K562 (cell line): Measurements from ENCODE around the gene OTOP3. TPM values are rescaled to one million over a fixed set of nuclear protein-coding genes. Genes with fewer than 3 reads are reported as not detected.

Experiments used
- ATAC-seq: fragments of 200-7000 bp; cut with Tn5 transposase; 3 replicates; pipeline ENCODE4 v1.9.1; 2020; ENCODE audit warnings: moderate library complexity
- BruUV-seq: library from RNA; stranded (reverse); fragments of 400-500 nt; replicated peaks from 2 replicates; lab custom pipeline; 2021; lab: Mats Ljungman, UMichigan
- CTCF ChIA-PET: fragments of 300-600 bp; formaldehyde crosslinking; extraction: SDS; loops from one replicate; lab custom pipeline; 2021; ENCODE audit warnings: low intra/inter-chr PET ratio; lab: Yijun Ruan, JAX
- POLR2A ChIA-PET: fragments of 300-600, 350-650 bp; sonication (Branson Sonifier 250); formaldehyde crosslinking; extraction: SDS; loops from one replicate; lab custom pipeline; 2021; ENCODE audit warnings: antibody characterized with exemption, inconsistent platforms; lab: Yijun Ruan, JAX
- DNase-seq, 4 experiments: peaks; one replicate each; pipeline versions ENCODE4 v3.0.0 to v3.0.0-alpha.2; 2011 to 2018; ENCODE audit warnings: low spot score in 3 of 4, mixed read lengths in 3 of 4; ENCODE audit errors: extremely low read depth in 1 of 4
- FAIRE-seq: peaks from 2 replicates; lab custom pipeline; 2011; peaks lifted over from hg19 to GRCh38; lab: Jason Lieb, UNC
- H2AFZ ChIP-seq: 2 replicates; pipeline ENCODE4 v1.6.0; 2011; ENCODE audit warnings: low read depth, low read length, control low read depth, inconsistent platforms
- H3K27ac ChIP-seq: fragments of 200-600 bp; 3 replicates; pipeline ENCODE4 v1.8.0; 2011; ENCODE audit warnings: low read depth, mild to moderate bottlenecking, control low read depth, inconsistent platforms, low read length, moderate library complexity, mixed read lengths; ENCODE audit errors: extremely low read depth
- H3K27me3 ChIP-seq, 2 experiments: fragments of 300-600 bp in 1 of 2; 2 replicates in 1 of 2; 3 replicates in 1 of 2; pipeline versions ENCODE4 v1.6.0 to v1.8.0; 2011; ENCODE audit warnings: inconsistent platforms in 2 of 2, low read length in 2 of 2, mild to moderate bottlenecking in 1 of 2, mixed read lengths in 1 of 2, moderate library complexity in 1 of 2; ENCODE audit not compliant: control insufficient read depth in 2 of 2, insufficient read depth in 2 of 2
- H3K36me3 ChIP-seq: fragments of 300-600 bp; 3 replicates; pipeline ENCODE4 v1.8.0; 2011; ENCODE audit warnings: mild to moderate bottlenecking, low read length, inconsistent platforms; ENCODE audit not compliant: control insufficient read depth, insufficient read depth
- H3K4me1 ChIP-seq, 2 experiments: fragments of 200-600 bp in 1 of 2; replicated peaks in 1 of 2; 2 replicates in 1 of 2; 3 replicates in 1 of 2; pipeline versions ENCODE4 v1.5.1 to v1.8.0; 2011; ENCODE audit warnings: inconsistent platforms in 2 of 2, low read length in 2 of 2, mild to moderate bottlenecking in 1 of 2, mixed read lengths in 1 of 2, moderate library complexity in 1 of 2; ENCODE audit not compliant: control insufficient read depth in 2 of 2, insufficient read depth in 2 of 2
- H3K4me2 ChIP-seq: 2 replicates; pipeline ENCODE4 v1.6.1; 2011; ENCODE audit warnings: low read length, control low read depth, inconsistent platforms, mixed read lengths; ENCODE audit not compliant: insufficient read depth
- H3K4me3 ChIP-seq: fragments of 200-600 bp; sonication (generic), shearing (Covaris generic); 2 replicates; pipeline ENCODE4 v1.5.1; 2016; ENCODE audit warnings: control low read depth, inconsistent platforms
- H3K79me2 ChIP-seq: fragments of 200-600 bp; 3 replicates; pipeline ENCODE4 v1.8.0; 2011; ENCODE audit warnings: low read length, inconsistent platforms; ENCODE audit not compliant: control insufficient read depth, insufficient read depth
- H3K9ac ChIP-seq, 2 experiments: 2 replicates each; pipeline versions ENCODE4 v1.6.0 to v1.6.1; 2011; ENCODE audit warnings: low read depth in 2 of 2, low read length in 2 of 2, control low read depth in 1 of 2, inconsistent platforms in 1 of 2, mild to moderate bottlenecking in 1 of 2, mixed read lengths in 1 of 2; ENCODE audit not compliant: insufficient read depth in 1 of 2
- H3K9me1 ChIP-seq: one replicate; pipeline ENCODE4 v1.6.0; 2011; ENCODE audit warnings: inconsistent platforms, mild to moderate bottlenecking, low read length, moderate library complexity; ENCODE audit not compliant: control insufficient read depth, insufficient read depth
- H3K9me3 ChIP-seq: replicated peaks from 2 replicates; pipeline ENCODE4 v1.5.1; 2011; ENCODE audit warnings: low read depth, low read length, inconsistent platforms; ENCODE audit not compliant: control insufficient read depth, insufficient read depth
- H4K20me1 ChIP-seq: replicated peaks from 2 replicates; pipeline ENCODE4 v1.6.1; 2011; ENCODE audit warnings: low read length, inconsistent platforms, mixed read lengths; ENCODE audit not compliant: control insufficient read depth, insufficient read depth
- BHLHE40 ChIP-seq: IDR thresholded peaks from 2 replicates; pipeline ENCODE4 v1.6.1; 2011; ENCODE audit warnings: low read length, improper control_type of control experiment
- E2F6 ChIP-seq, 2 experiments: IDR thresholded peaks; 2 replicates each; pipeline ENCODE4 v1.6.1; 2011; ENCODE audit warnings: borderline replicate concordance in 1 of 2, control low read depth in 1 of 2, low read depth in 1 of 2, low read length in 1 of 2, mild to moderate bottlenecking in 1 of 2, mixed read lengths in 1 of 2, moderate library complexity in 1 of 2; ENCODE audit not compliant: insufficient read depth in 1 of 2, insufficient read length in 1 of 2, poor library complexity in 1 of 2, severe bottlenecking in 1 of 2; ENCODE audit errors: extremely low read depth in 1 of 2
- EP300 ChIP-seq: IDR thresholded peaks from 2 replicates; pipeline ENCODE4 v1.6.1; 2012; ENCODE audit warnings: low read length, improper control_type of control experiment
- HMGN3 ChIP-seq: IDR thresholded peaks from 2 replicates; pipeline ENCODE4 v1.6.1; 2011; ENCODE audit warnings: borderline replicate concordance, low read depth, mild to moderate bottlenecking, mixed read lengths, low read length; ENCODE audit not compliant: insufficient read length; ENCODE audit errors: extremely low read depth
- HNRNPL ChIP-seq: fragments of 200-400 bp; formaldehyde crosslinking; IDR thresholded peaks from 2 replicates; pipeline ENCODE4 v1.6.1; 2017; ENCODE audit warnings: low read depth, mild to moderate bottlenecking, low read length
- L3MBTL2 ChIP-seq: fragments of 450-650 bp; IDR thresholded peaks from 2 replicates; pipeline ENCODE4 v1.6.1; 2016; ENCODE audit warnings: mild to moderate bottlenecking, moderate library complexity
- MAX ChIP-seq: sonication (generic); formaldehyde crosslinking; IDR thresholded peaks from 2 replicates; pipeline ENCODE4 v1.9.0; 2022; ENCODE audit warnings: mild to moderate bottlenecking, missing genetic modification reagents
- NR3C1 ChIP-seq: sonication (generic); formaldehyde crosslinking; IDR thresholded peaks from 2 replicates; pipeline ENCODE4 v1.8.1; 2022; ENCODE audit warnings: missing genetic modification reagents
- POLR3G ChIP-seq: IDR thresholded peaks from 2 replicates; pipeline ENCODE4 v1.6.1; 2011; ENCODE audit not compliant: insufficient read length, insufficient replicate concordance; ENCODE audit errors: extremely low read depth
- SMC3 ChIP-seq: conservative IDR thresholded peaks from 2 replicates; pipeline ENCODE4 v1.6.1; 2011; ENCODE audit warnings: low read depth, low read length, improper control_type of control experiment; ENCODE audit not compliant: insufficient read depth
- SOX6 ChIP-seq: fragments of 450-650 bp; IDR thresholded peaks from 2 replicates; pipeline ENCODE4 v1.6.1; 2014; ENCODE audit warnings: mild to moderate bottlenecking
- SPI1 ChIP-seq: IDR thresholded peaks from 2 replicates; pipeline ENCODE4 v1.6.1; 2011; ENCODE audit warnings: low read depth, low read length, control low read depth, borderline replicate concordance
- TGIF2 ChIP-seq: sonication (generic); formaldehyde crosslinking; IDR thresholded peaks from 2 replicates; pipeline ENCODE4 v1.8.1; 2022; ENCODE audit warnings: mild to moderate bottlenecking, missing genetic modification reagents, moderate library complexity
- ZBTB7A ChIP-seq: IDR thresholded peaks from 2 replicates; pipeline ENCODE4 v1.6.1; 2011; ENCODE audit warnings: low read depth, mild to moderate bottlenecking, low read length, moderate library complexity, borderline replicate concordance; ENCODE audit not compliant: control insufficient read depth
- ZNF121 ChIP-seq: sonication (generic); formaldehyde crosslinking; conservative IDR thresholded peaks from 2 replicates; pipeline ENCODE4 v1.8.0; 2022; ENCODE audit warnings: missing genetic modification reagents
- ZNF3 ChIP-seq: fragments of 250-450 bp; sonication (Bioruptor Pico); IDR thresholded peaks from 2 replicates; pipeline ENCODE4 v1.5.0; 2021; ENCODE audit warnings: mild to moderate bottlenecking, moderate library complexity
- WGBS: fragments of 100-300 bp; shearing (Covaris generic); methylation state at CpG from one replicate; pipeline ENCODE4 v1.1.6; 2016; ENCODE audit warnings: low coverage, mixed read lengths; ENCODE audit not compliant: insufficient coverage; ENCODE audit errors: missing lambda C conversion rate; 5-methylcytosine and 5-hydroxymethylcytosine counted together
- in situ Hi-C: fragments of 300-500 bp; cut with MboI; formaldehyde crosslinking; loops from 4 replicates; pipeline ENCODE4 v1.15.0; 2018; ENCODE audit warnings: inconsistent platforms, mixed read lengths
- intact Hi-C: fragments of 100-400 bp; cut with micrococcal nuclease; formaldehyde crosslinking; loops from 2 replicates; pipeline ENCODE4 v1.14.2; 2022
- polyA plus RNA-seq, 8 experiments: library from polyadenylated mRNA; depleted of rRNA in 4 of 8; stranded (reverse) in 5 of 8; unstranded in 3 of 8; fragments of >200 nt; fragmentation: Nextera tagmentation in 2 of 8; fragmentation: Illumina TruSeq in 1 of 8; extraction: Ambion mirVana in 2 of 8; extraction: Trizol in 1 of 8; gene quantifications; 2 replicates each; pipeline versions ENCODE4 v1.2.1 to v1.2.3, GENCODE V29; 2011 to 2014; ENCODE audit warnings: inconsistent platforms in 1 of 8, missing spikeins in 1 of 8
- total RNA-seq, 7 experiments: library from RNA; depleted of rRNA in 6 of 7; stranded (reverse); fragments of >200 nt in 6 of 7; fragmentation: Illumina TruSeq in 2 of 7; extraction: Trizol in 2 of 7; gene quantifications; 2 replicates each; pipeline versions ENCODE4 v1.2.1 to v1.2.3, GENCODE V29; 2011 to 2021; ENCODE audit warnings: low replicate concordance in 1 of 7

The OTOP3 gene
- total and polyA plus RNA-seq, 9 of the 15 experiments (the other 6 are each of a cell fraction or from before 2014, with no cell fraction given) = not detected

GRCh38 chr17:74923538-74924249 is 12.0 kb upstream of the OTOP3 start (continued):
- peak; percentile 75; the same call in 1 of the 2 replicates for TF ChIP-seq SMC3
- peak; percentile 38; the same call in 1 of the 2 replicates for TF ChIP-seq HNRNPL
- TF ChIP-seq ZNF121 (CRISPR knock-in tag) = 0 out of 2 replicates have a peak, but pooled peaks have one; percentile 1
- TF ChIP-seq SOX6 = no peak
- no peak; the same call in 1 of the 2 replicates for TF ChIP-seq NR3C1
- no peak for TF ChIP-seq EP300

- peaks cover 18 to 52% of the 10 kb centered on the region in 2 experiments for H3K4me1 ChIP-seq
- H3K4me2 ChIP-seq = peak within 1 kb of the TSS; percentile 76
- no peaks in the 10 kb centered on the region for H3K9me3 ChIP-seq
- peak within 1 kb of the TSS; percentile 57 to 90; a peak in 3 of 4 replicates for H3K9ac ChIP-seq
- peak within 1 kb of the TSS; percentile 100 for H2AFZ ChIP-seq
- no peaks in the 10 kb centered on the region for H3K36me3 ChIP-seq
- ATAC-seq (no peak), FAIRE-seq (no peak), DNase-seq (no peak)
- no peaks in the 10 kb centered on the region for H4K20me1 ChIP-seq
- intact Hi-C loops (loop anchor here (10.0 kb wide), 1 partner anchor 80 kb away; no protein-coding TSS in a partner anchor), in situ Hi-C loops (loop anchor here (5.0 kb wide), 1 partner anchor 33 kb away; no protein-coding TSS in a partner anchor)
- 11% methylated on average over 51 of the region's 54 CpGs for WGBS
- H3K9me1 ChIP-seq = no peaks in the 10 kb centered on the region
- H3K27me3 ChIP-seq = peaks cover 9 to 30% of the 10 kb centered on the region in 2 experiments; a peak in 4 of 5 replicates
- CTCF ChIA-PET = interaction anchor here (5.8 kb wide), 1 partner anchor 35 kb away, joined by 86 read pairs; no protein-coding TSS in a partner anchor
- POLR2A ChIA-PET = interaction anchor here (0.7 to 1.5 kb wide), 5 partner anchors 7 to 56 kb away, joined by 3 to 5 read pairs (median 4); no protein-coding TSS in a partner anchor
- H3K4me3 ChIP-seq = peak within 1 kb of the TSS; percentile 53
- peak within 1 kb of the TSS; percentile 66; the same call in 2 of the 3 replicates for H3K27ac ChIP-seq
- no peaks in the 10 kb centered on the region for H3K79me2 ChIP-seq
- no TSS peak for BruUV-seq
- TF ChIP-seq BHLHE40 = 0 out of 2 replicates have a peak, but pooled peaks have one; percentile 13
- peak; percentile 22; the same call in 1 of the 2 replicates for TF ChIP-seq L3MBTL2
- TF ChIP-seq ZNF3 (CRISPR knock-in tag) = no peak
- no peak for TF ChIP-seq TGIF2 (CRISPR knock-in tag)
- TF ChIP-seq POLR3G = no peak
- TF ChIP-seq MAX (CRISPR knock-in tag) = peak; percentile 53; the same call in 1 of the 2 replicates
- TF ChIP-seq ZBTB7A = peak; percentile 27; the same call in 1 of the 2 replicates
- TF ChIP-seq HMGN3 = peak; percentile 14
- TF ChIP-seq E2F6 (IDR thresholded peaks at IDR 0.05; ENCODE audit: borderline replicate concordance in 1 of 2, extremely low read depth in 1 of 2, insufficient read depth in 1 of 2, insufficient read length in 1 of 2, low read depth in 1 of 2, low read length in 1 of 2, poor library complexity in 1 of 2, severe bottlenecking in 1 of 2) = peak in 1 of 2 experiments; percentile 51
- peak; percentile 85 for TF ChIP-seq SPI1
Measured at GRCh38 chr17:74924250-74924948, 11.3 kb upstream of the OTOP3 start, which contains the start of gene OTOP2. Gene OTOP2, plus strand, starts transcription at chr17:74924273. Its CDS starts 360 bp downstream, at chr17:74924633.
